ENCODE measurements around the gene P2RY12.

Gene P2RY12

GRCh38 chr3:151384741-151385174 lies at the start of gene P2RY12:
Gene P2RY12 (minus strand): TSS chr3:151384753. CDS start chr3:151338845, 45,908 bp downstream.
- TF ChIP-seq CTCF (conservative IDR thresholded peaks at IDR 0.05; ENCODE audit: low read length) = no peak
- DNase-seq (ENCODE audit: low read depth) = no peak
- H3K4me3 ChIP-seq (ENCODE audit: low read length) = no peak within 1 kb of the TSS

DNA sequence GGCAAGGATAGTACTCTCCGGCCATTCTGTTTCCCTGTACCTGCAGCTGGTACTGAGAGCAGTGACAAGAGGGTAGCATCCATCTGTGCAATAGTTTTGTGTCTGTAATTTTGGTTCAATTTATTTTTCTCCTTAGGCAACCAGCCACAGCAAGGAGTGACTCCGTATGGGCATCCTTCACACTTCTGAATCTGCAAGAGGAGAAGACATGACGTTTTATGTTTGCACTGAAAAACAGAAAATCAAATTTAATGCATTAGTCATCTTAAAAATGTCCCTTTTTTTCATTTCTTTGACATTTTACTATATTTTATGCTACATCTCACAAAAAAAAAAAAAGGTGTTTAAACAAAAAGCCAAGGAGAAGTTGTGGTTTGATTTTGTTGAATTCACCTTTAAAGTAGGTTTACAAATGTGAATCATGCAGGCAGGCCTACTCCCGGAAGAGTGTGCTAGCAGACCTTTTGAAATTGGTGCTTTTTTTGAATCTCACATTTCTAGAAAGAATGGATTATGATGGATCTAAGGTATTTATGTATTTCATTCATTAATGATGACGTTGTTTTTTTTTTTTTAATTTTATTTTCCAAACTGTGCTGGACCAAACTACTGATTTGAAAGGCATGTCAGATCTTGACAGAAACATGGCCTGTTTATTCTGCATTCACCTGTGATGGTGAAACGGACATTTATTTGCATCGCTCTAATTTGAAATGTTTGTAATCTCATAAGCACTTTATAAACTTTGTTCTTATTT lies 48.2 kb upstream of the P2RY12 start:
- no peak for TF ChIP-seq CTCF (conservative IDR thresholded peaks at IDR 0.05; ENCODE audit: low read length)
- no peak for DNase-seq (ENCODE audit: low read depth)
- no peak overlapping the region for H3K4me3 ChIP-seq (ENCODE audit: low read length)

DNA sequence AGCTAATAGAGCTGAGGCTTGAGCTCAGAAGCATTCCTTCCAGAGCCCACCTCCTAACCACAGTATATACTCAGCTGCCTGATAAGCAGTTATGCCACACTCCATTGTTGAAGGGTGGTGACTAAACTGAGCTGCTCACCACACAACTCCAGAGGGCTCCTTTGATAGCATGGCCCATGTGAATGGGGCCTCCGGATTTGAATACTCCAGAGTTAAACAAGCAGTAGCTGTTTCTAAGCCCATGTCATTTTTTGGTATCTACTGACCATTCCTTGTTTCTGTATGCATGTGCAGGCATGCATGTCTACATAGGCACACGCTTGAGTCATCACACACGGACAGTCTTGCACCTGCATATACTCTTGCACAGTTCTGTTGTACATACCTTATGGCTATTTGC lies 47.4 kb upstream of the P2RY12 start:
- no peak for DNase-seq (ENCODE audit: low read depth)
- H3K4me3 ChIP-seq (ENCODE audit: low read length) = no peak overlapping the region
- no peak for TF ChIP-seq CTCF (conservative IDR thresholded peaks at IDR 0.05; ENCODE audit: low read length)

DNA sequence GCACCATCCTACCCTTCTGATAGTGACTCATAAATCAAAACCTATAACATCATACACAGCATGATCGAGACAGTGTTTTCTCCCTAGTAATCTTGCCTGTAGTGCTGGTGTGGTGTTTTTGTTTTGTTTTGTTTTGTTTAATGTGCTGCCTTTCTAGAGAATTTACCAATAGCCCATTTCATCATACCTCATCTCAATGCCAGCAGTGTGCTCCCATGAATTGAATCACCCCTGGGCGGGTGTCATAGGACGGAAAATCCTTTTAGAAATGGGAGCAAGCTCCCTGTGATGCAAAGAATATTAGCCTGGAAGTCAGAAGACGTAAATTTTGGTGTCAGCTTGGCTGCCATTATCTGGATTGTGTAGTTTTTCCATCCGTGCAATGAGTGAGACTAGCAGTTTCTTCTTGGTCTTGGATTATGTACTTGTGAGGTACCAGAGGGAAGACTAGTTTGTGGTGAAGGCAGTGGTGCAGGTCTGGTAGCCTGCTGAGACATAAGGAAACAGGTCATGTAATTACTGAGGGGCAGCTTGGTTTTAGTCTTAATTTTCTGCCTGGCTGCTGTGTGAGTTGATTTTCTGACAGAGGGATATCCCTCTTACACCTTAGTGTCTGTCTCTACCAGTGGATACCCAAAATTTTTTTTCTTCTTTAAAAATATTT lies 46.4 kb upstream of the P2RY12 start:
- peak; percentile 29 for DNase-seq (ENCODE audit: low read depth)
- no peak for TF ChIP-seq CTCF (conservative IDR thresholded peaks at IDR 0.05; ENCODE audit: low read length)
- H3K4me3 ChIP-seq (ENCODE audit: low read length) = no peak overlapping the region

GRCh38 chr3:151428386-151428785 lies 43.8 kb upstream of the P2RY12 start:
- TF ChIP-seq CTCF (conservative IDR thresholded peaks at IDR 0.05; ENCODE audit: low read length) = no peak
- DNase-seq (ENCODE audit: low read depth) = no peak
- no peak overlapping the region for H3K4me3 ChIP-seq (ENCODE audit: low read length)

DNA sequence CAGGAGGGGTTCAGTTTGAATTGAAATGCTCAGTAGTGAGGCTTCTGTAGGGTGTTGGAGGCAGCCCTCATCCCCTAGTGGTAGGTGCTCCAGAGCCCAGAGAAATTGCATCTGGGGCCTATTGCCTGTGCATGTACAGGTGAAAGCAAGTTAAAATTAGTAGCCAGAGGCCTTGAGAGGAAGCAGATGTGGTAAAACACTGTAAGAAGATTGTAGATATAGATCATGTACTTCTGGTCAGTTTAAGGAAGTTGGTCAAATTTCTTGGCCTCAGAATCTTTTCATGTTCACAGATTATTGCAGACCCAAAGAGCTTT lies 41.7 kb upstream of the P2RY12 start:
- H3K4me3 ChIP-seq (ENCODE audit: low read length) = no peak overlapping the region
- TF ChIP-seq CTCF (conservative IDR thresholded peaks at IDR 0.05; ENCODE audit: low read length) = 0 out of 2 replicates have a peak, but pooled peaks have one; percentile 0
- DNase-seq (ENCODE audit: low read depth) = no peak
